HepG2 (cell line): ENCODE results near the gene SLX1A. TPM values are rescaled to one million over a fixed set of nuclear protein-coding genes. Genes with fewer than 3 reads are reported as not detected.

Experiments
- AGO2 ChIP-seq: fragments of 200-400 bp; formaldehyde crosslinking; optimal IDR thresholded peaks from 2 replicates; pipeline ENCODE3; 2017; ENCODE audit warnings: mild to moderate bottlenecking, low read depth, low read length, moderate library complexity
- CEBPG ChIP-seq: IDR thresholded peaks from 2 replicates; pipeline ENCODE4 v1.6.1; 2016
- DPF2 ChIP-seq: sonication (generic); formaldehyde crosslinking; IDR thresholded peaks from 2 replicates; pipeline ENCODE4 v1.4.0; 2020; ENCODE audit warnings: mild to moderate bottlenecking, low read depth, missing genetic modification reagents, borderline replicate concordance
- MAZ ChIP-seq, 2 experiments: sonication (generic) in 1 of 2; formaldehyde crosslinking in 1 of 2; IDR thresholded peaks; 2 replicates each; pipeline versions ENCODE4 v1.5.0 to v1.6.1; 2012 to 2020; ENCODE audit warnings: low read depth in 2 of 2, mild to moderate bottlenecking in 2 of 2, borderline replicate concordance in 1 of 2, improper control_type of control experiment in 1 of 2, low read length in 1 of 2, missing genetic modification reagents in 1 of 2, moderate library complexity in 1 of 2
- MTF1 ChIP-seq: sonication (generic); formaldehyde crosslinking; IDR thresholded peaks from 2 replicates; pipeline ENCODE4 v1.5.0; 2020; ENCODE audit warnings: missing genetic modification reagents
- RAD21 ChIP-seq: fragments of 450-650 bp; formaldehyde crosslinking; IDR thresholded peaks from 2 replicates; pipeline ENCODE4 v1.5.0; 2020; ENCODE audit warnings: mild to moderate bottlenecking
- SP1 ChIP-seq, 2 experiments: fragments of 450-650 bp in 1 of 2; sonication (generic) in 1 of 2; formaldehyde crosslinking in 1 of 2; IDR thresholded peaks; 2 replicates each; pipeline versions ENCODE4 v1.4.0 to v1.6.1; 2016 to 2020; ENCODE audit warnings: missing genetic modification reagents in 1 of 2
- SSRP1 ChIP-seq: IDR thresholded peaks from 2 replicates; pipeline ENCODE4 v1.6.1; 2016; ENCODE audit warnings: control low read depth
- ZC3H4 ChIP-seq: sonication (generic); formaldehyde crosslinking; IDR thresholded peaks from 2 replicates; pipeline ENCODE4 v1.4.0; 2020; ENCODE audit warnings: missing genetic modification reagents, borderline replicate concordance
- ZNF10 ChIP-seq: sonication (generic); formaldehyde crosslinking; IDR thresholded peaks from 2 replicates; pipeline ENCODE4 v1.4.0; 2020; ENCODE audit warnings: mild to moderate bottlenecking, low read depth, missing genetic modification reagents, borderline replicate concordance
- ZNF678 ChIP-seq: sonication (generic); formaldehyde crosslinking; IDR thresholded peaks from 2 replicates; pipeline ENCODE4 v1.4.0; 2020; ENCODE audit warnings: mild to moderate bottlenecking, missing genetic modification reagents
- polyA plus RNA-seq, 8 experiments: library from polyadenylated mRNA; depleted of rRNA in 3 of 8; stranded (reverse) in 7 of 8; unstranded in 1 of 8; fragments of >200 nt; fragmentation: Illumina TruSeq in 4 of 8; extraction: Trizol in 4 of 8; gene quantifications; 2 replicates each; pipeline versions ENCODE4 v1.2.1 to v1.2.3, GENCODE V29; 2011 to 2016; ENCODE audit warnings: low read depth in 4 of 8, missing spikeins in 1 of 8, mixed read lengths in 1 of 8; ENCODE audit not compliant: insufficient read depth in 1 of 8
- total RNA-seq, 5 experiments: library from RNA; depleted of rRNA; stranded (reverse); fragments of >200 nt; fragmentation: Illumina TruSeq; extraction: Trizol; gene quantifications; 2 replicates each; pipeline ENCODE4 v1.2.3, GENCODE V29; 2016; ENCODE audit warnings: low read depth in 1 of 5
- TF ChIP-seq, protein P1 (sequence below): sonication (generic); formaldehyde crosslinking; IDR thresholded peaks from 2 replicates; pipeline ENCODE4 v1.8.0; 2022; ENCODE audit warnings: mild to moderate bottlenecking, missing genetic modification reagents
- TF ChIP-seq, protein P2 (sequence below): IDR thresholded peaks from 2 replicates; pipeline ENCODE4 v1.6.1; 2018; ENCODE audit warnings: missing genetic modification reagents, mild to moderate bottlenecking, missing compliant biosample characterization
- TF ChIP-seq, protein P3 (sequence below): sonication (generic); formaldehyde crosslinking; IDR thresholded peaks from 2 replicates; pipeline ENCODE4 v1.5.0; 2020; ENCODE audit warnings: mild to moderate bottlenecking, missing genetic modification reagents, borderline replicate concordance
- TF ChIP-seq, protein P4 (sequence below): IDR thresholded peaks from 2 replicates; pipeline ENCODE4 v1.6.1; 2012; ENCODE audit warnings: low read length, improper control_type of control experiment
- TF ChIP-seq, protein P5 (sequence below): sonication (generic); formaldehyde crosslinking; IDR thresholded peaks from 2 replicates; pipeline ENCODE4 v1.4.0; 2020; ENCODE audit warnings: missing genetic modification reagents

The SLX1A gene
- total and polyA plus RNA-seq, 2 of the 13 experiments (the other 11 are each of a cell fraction or from before 2014, with no cell fraction given): 12.0 to 37.1 TPM

DNA sequence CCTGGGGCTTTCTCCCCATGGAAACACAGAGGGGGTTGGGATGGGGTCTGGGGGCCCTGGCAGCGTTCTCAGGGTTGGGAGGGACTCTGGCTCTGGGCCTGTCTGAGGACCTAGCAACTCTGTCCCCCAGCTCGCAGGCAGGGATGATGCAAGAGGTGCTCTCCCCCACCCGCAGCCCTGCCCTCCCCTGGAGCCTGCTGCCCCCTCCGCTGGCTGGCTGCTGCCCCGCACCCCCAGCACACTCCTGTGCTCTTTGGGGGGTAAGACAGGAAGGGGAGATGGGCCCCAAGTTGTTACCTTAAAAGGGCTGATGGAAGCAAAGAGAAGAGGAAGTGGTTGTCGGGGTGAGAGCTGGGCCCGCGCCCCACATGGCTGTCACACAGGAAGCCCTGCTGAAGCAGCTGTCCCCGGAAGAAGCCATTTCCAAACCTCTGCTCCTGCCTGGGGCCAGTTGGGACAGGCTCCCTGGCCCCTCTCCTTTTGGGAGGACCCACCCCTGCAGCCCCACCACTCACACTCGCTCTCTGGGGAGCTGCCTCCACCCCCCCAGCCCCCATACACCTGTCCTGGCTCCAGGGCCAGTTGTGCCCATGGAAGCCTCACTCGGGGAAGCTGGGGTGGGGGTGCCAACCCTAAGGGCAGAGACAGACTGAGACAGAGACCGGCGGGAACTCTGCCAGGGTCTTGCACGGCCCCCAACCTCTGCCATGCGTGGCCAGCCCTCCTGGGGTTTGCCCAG, 7.8 kb upstream of the SLX1A start (continued):
- TF ChIP-seq, protein P1, sequence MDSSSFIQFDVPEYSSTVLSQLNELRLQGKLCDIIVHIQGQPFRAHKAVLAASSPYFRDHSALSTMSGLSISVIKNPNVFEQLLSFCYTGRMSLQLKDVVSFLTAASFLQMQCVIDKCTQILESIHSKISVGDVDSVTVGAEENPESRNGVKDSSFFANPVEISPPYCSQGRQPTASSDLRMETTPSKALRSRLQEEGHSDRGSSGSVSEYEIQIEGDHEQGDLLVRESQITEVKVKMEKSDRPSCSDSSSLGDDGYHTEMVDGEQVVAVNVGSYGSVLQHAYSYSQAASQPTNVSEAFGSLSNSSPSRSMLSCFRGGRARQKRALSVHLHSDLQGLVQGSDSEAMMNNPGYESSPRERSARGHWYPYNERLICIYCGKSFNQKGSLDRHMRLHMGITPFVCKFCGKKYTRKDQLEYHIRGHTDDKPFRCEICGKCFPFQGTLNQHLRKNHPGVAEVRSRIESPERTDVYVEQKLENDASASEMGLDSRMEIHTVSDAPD (CRISPR knock-in tag): no peak
- TF ChIP-seq DPF2 (CRISPR knock-in tag) (no peak), ZC3H4 (CRISPR knock-in tag) (no peak), SSRP1 (CRISPR knock-in tag) (no peak), MAZ (IDR thresholded peaks at IDR 0.05; ENCODE audit: borderline replicate concordance, low read depth, low read length) (no peak), MAZ (CRISPR knock-in tag; IDR thresholded peaks at IDR 0.05; ENCODE audit: low read depth) (no peak), SP1 (IDR thresholded peaks at IDR 0.05) (no peak), SP1 (CRISPR knock-in tag; IDR thresholded peaks at IDR 0.05) (no peak), CEBPG (CRISPR knock-in tag) (peak; percentile 54; the same call in 1 of the 2 replicates), ZNF10 (no peak), MTF1 (CRISPR knock-in tag) (no peak), AGO2 (peak; percentile 11), ZNF678 (CRISPR knock-in tag) (no peak), RAD21 (CRISPR knock-in tag) (no peak)
- TF ChIP-seq, protein P2, sequence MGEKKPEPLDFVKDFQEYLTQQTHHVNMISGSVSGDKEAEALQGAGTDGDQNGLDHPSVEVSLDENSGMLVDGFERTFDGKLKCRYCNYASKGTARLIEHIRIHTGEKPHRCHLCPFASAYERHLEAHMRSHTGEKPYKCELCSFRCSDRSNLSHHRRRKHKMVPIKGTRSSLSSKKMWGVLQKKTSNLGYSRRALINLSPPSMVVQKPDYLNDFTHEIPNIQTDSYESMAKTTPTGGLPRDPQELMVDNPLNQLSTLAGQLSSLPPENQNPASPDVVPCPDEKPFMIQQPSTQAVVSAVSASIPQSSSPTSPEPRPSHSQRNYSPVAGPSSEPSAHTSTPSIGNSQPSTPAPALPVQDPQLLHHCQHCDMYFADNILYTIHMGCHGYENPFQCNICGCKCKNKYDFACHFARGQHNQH (CRISPR knock-in tag): 0 out of 2 replicates have a peak, but pooled peaks have one; percentile 12
- TF ChIP-seq, protein P3, sequence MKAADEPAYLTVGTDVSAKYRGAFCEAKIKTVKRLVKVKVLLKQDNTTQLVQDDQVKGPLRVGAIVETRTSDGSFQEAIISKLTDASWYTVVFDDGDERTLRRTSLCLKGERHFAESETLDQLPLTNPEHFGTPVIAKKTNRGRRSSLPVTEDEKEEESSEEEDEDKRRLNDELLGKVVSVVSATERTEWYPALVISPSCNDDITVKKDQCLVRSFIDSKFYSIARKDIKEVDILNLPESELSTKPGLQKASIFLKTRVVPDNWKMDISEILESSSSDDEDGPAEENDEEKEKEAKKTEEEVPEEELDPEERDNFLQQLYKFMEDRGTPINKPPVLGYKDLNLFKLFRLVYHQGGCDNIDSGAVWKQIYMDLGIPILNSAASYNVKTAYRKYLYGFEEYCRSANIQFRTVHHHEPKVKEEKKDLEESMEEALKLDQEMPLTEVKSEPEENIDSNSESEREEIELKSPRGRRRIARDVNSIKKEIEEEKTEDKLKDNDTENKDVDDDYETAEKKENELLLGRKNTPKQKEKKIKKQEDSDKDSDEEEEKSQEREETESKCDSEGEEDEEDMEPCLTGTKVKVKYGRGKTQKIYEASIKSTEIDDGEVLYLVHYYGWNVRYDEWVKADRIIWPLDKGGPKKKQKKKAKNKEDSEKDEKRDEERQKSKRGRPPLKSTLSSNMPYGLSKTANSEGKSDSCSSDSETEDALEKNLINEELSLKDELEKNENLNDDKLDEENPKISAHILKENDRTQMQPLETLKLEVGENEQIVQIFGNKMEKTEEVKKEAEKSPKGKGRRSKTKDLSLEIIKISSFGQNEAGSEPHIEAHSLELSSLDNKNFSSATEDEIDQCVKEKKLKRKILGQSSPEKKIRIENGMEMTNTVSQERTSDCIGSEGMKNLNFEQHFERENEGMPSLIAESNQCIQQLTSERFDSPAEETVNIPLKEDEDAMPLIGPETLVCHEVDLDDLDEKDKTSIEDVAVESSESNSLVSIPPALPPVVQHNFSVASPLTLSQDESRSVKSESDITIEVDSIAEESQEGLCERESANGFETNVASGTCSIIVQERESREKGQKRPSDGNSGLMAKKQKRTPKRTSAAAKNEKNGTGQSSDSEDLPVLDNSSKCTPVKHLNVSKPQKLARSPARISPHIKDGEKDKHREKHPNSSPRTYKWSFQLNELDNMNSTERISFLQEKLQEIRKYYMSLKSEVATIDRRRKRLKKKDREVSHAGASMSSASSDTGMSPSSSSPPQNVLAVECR: peak; percentile 33; the same call in 1 of the 2 replicates
- TF ChIP-seq, protein P4, sequence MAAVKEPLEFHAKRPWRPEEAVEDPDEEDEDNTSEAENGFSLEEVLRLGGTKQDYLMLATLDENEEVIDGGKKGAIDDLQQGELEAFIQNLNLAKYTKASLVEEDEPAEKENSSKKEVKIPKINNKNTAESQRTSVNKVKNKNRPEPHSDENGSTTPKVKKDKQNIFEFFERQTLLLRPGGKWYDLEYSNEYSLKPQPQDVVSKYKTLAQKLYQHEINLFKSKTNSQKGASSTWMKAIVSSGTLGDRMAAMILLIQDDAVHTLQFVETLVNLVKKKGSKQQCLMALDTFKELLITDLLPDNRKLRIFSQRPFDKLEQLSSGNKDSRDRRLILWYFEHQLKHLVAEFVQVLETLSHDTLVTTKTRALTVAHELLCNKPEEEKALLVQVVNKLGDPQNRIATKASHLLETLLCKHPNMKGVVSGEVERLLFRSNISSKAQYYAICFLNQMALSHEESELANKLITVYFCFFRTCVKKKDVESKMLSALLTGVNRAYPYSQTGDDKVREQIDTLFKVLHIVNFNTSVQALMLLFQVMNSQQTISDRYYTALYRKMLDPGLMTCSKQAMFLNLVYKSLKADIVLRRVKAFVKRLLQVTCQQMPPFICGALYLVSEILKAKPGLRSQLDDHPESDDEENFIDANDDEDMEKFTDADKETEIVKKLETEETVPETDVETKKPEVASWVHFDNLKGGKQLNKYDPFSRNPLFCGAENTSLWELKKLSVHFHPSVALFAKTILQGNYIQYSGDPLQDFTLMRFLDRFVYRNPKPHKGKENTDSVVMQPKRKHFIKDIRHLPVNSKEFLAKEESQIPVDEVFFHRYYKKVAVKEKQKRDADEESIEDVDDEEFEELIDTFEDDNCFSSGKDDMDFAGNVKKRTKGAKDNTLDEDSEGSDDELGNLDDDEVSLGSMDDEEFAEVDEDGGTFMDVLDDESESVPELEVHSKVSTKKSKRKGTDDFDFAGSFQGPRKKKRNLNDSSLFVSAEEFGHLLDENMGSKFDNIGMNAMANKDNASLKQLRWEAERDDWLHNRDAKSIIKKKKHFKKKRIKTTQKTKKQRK: no peak
- TF ChIP-seq, protein P5, sequence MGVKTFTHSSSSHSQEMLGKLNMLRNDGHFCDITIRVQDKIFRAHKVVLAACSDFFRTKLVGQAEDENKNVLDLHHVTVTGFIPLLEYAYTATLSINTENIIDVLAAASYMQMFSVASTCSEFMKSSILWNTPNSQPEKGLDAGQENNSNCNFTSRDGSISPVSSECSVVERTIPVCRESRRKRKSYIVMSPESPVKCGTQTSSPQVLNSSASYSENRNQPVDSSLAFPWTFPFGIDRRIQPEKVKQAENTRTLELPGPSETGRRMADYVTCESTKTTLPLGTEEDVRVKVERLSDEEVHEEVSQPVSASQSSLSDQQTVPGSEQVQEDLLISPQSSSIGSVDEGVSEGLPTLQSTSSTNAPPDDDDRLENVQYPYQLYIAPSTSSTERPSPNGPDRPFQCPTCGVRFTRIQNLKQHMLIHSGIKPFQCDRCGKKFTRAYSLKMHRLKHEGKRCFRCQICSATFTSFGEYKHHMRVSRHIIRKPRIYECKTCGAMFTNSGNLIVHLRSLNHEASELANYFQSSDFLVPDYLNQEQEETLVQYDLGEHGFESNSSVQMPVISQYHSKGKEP (CRISPR knock-in tag): no peak
